Central memory CD8-positive, alpha-beta T cell (primary cell): Measurements from ENCODE around the gene AKAP12.

ENCODE experiments used
- ATAC-seq: fragments of 150-1000 bp; cut with Tn5 transposase; replicated peaks from 2 replicates; pipeline ENCODE4 v1.10.0; 2022; ENCODE audit warnings: mild to moderate bottlenecking, moderate FRiP score, moderate number of reproducible peaks; ENCODE audit not compliant: poor library complexity, severe bottlenecking; ENCODE audit errors: extremely low read depth
- DNase-seq, 2 donors: peaks; one replicate each; pipeline ENCODE4 v3.0.0; 2021; ENCODE audit warnings: low spot score in 2 of 2
- H3K27ac Mint-ChIP-seq: one replicate; pipeline ENCODE4 v1.8.0; 2022; ENCODE audit warnings: low read depth, mild to moderate bottlenecking, moderate library complexity, mixed read lengths
- H3K27me3 Mint-ChIP-seq: one replicate; pipeline ENCODE4 v1.8.0; 2022; ENCODE audit warnings: mixed read lengths
- H3K36me3 Mint-ChIP-seq: one replicate; pipeline ENCODE4 v1.8.0; 2022; ENCODE audit warnings: mild to moderate bottlenecking, moderate library complexity, mixed read lengths; ENCODE audit not compliant: insufficient read depth
- H3K4me1 Mint-ChIP-seq: one replicate; pipeline ENCODE4 v1.8.0; 2022; ENCODE audit warnings: mixed read lengths
- H3K4me3 Mint-ChIP-seq: one replicate; pipeline ENCODE4 v1.8.0; 2022; ENCODE audit warnings: mild to moderate bottlenecking, moderate library complexity, mixed read lengths
- H3K9me3 Mint-ChIP-seq: one replicate; pipeline ENCODE4 v1.8.0; 2022; ENCODE audit warnings: mixed read lengths

AKAP12 gene

DNA sequence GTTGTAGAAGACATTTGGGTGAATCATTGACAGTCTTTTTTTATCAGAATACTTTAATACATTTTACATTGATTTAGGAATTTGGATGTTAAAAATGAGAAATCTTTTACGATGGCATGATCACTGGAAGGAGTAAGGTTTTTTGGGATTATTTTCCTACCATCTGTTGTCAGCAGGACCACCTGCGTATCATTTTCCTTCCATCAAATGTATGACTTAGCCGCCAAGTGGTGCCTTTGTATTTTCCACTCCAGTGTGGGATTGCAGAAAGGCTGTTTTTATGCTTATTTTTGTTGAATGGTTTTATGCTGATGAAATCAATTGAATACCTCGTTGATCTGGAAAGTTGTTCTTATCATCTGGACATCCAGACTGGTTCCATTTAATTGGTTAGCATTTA is 35.8 kb downstream of the AKAP12 start:
- Mint-ChIP-seq H3K27ac (no peak overlapping the region), H3K4me3 (no peak overlapping the region), H3K4me1 (no peaks in the 10 kb centered on the region), H3K9me3 (no peaks in the 10 kb centered on the region), H3K27me3 (peaks cover 37% of the 10 kb centered on the region), H3K36me3 (no peaks in the 10 kb centered on the region)
- ATAC-seq: no peak
- no peak for DNase-seq

DNA sequence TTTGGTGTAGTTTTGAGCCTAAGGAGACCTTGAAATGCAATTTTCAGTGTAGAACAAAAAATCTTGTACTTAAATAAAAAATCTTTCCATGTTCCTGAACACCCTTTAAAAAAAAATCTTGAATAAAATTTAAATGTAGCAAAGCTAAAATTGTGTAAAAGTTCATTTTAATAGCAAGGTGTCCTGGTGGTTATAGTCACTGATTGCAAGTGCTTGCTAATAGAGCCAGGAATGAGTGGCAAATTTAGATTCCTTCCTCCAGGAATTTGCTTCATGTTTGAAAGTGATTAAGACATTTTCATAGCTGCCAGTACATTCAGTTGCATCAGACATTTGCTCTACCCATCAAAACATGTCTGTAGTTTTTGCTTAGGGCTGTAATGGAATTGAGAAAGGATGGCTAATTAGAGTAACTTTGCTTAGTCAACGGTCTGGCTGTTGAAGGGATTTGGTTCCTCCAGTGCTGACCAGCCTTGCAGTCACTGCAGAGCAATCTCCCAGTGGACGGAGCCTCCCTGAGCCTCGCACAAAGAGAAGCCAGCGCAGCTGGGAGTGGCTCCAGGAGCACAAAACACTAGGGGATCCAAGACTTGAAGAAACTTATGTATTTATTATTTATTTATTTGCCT is 36.5 kb downstream of the AKAP12 start:
- DNase-seq (no peak), ATAC-seq (no peak)
- Mint-ChIP-seq H3K4me1 (no peaks in the 10 kb centered on the region), H3K9me3 (no peaks in the 10 kb centered on the region), H3K27ac (no peak overlapping the region), H3K27me3 (peaks cover 44% of the 10 kb centered on the region), H3K4me3 (no peak overlapping the region), H3K36me3 (no peaks in the 10 kb centered on the region)

DNA sequence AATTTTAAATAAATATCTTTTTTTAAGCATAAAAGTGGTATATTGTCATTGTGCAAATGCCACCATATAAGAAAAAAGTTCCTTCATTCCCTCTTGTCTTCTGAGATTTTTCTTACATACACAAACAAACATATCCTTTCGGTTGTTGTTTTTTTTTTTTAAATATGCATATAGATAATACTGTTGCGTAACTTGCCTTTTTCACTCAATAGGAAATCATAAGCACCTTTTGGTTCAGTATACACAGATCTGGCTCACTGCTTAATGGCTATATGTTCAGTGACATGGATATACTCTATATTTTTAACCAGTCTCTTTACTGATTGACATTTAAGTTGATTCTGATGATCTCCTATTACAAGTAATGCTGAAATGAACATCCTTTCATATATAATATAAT is 40.1 kb downstream of the AKAP12 start:
- H3K27me3 Mint-ChIP-seq: peaks cover 80% of the 10 kb centered on the region
- no peak for DNase-seq
- no peak overlapping the region for H3K27ac Mint-ChIP-seq
- H3K36me3 Mint-ChIP-seq: no peaks in the 10 kb centered on the region
- no peaks in the 10 kb centered on the region for H3K9me3 Mint-ChIP-seq
- peaks cover 6% of the 10 kb centered on the region for H3K4me1 Mint-ChIP-seq
- ATAC-seq: no peak
- no peak overlapping the region for H3K4me3 Mint-ChIP-seq

DNA sequence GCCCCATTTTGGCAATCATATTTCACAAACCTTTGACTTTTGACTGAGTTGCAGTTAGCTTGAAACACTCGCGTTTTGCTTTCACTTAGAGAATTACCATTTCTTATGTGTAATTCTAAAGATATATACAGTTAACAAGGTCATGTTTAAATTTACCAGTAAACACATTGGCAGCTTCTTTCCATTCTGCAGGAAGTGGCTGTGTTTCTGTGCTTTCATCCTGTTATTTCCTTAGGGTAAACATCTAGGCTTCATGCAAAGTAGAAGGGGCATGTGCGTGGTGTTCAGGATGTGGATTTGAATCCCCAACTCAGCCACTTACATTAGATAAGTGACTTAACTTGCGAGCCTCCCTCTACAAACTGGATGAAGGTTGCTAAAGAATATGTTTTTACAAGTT is 41.1 kb downstream of the AKAP12 start:
- H3K4me3 Mint-ChIP-seq: no peak overlapping the region
- DNase-seq (no peak), ATAC-seq (no peak)
- no peaks in the 10 kb centered on the region for H3K9me3 Mint-ChIP-seq
- no peaks in the 10 kb centered on the region for H3K36me3 Mint-ChIP-seq
- no peak overlapping the region for H3K27ac Mint-ChIP-seq
- peaks cover 90% of the 10 kb centered on the region for H3K27me3 Mint-ChIP-seq
- peaks cover 6% of the 10 kb centered on the region for H3K4me1 Mint-ChIP-seq

DNA sequence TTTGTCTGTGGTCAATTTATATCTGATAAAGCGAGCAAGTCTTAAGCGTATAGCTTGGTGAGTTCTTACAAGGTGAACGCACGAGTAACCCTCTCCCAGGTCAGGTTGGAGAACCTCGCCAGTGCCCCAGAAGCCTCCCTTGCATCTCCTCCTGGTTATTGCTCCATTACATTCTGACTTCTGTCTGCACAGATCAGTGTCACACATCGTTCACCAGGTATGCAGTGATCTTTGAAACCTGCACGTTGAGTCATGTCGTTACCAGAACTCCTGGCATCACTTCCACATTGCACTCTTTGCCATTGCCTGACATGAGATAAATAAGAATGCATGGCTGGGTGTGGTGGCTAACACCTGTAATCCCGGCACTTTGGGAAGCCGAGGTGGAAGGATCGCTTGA is 44.2 kb downstream of the AKAP12 start:
- H3K27ac Mint-ChIP-seq: no peak overlapping the region

DNA sequence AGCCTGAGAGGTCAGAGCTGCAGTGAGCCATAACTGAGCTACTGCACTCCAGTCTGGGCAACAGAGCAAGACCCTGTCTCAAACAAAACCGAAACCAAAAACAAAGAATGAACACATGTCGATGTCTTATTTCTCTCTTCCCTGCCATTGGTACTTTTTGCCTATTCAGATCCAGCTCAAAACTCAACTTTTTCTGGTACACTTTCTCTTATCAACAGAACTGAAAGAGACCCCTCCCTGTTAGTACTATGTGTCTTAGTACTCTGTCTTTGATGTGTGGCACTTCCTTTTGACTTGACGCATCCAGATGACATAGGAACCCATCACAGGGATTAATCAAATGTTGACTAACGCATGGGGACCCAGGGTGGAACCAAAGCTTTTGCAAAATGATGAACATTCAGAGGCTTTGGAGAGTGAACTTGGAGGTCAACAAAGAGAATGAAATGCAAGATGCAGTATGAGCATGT is 44.8 kb downstream of the AKAP12 start:
- ATAC-seq (no peak), DNase-seq (no peak)
- no peaks in the 10 kb centered on the region for H3K9me3 Mint-ChIP-seq
- peaks cover 1% of the 10 kb centered on the region for H3K36me3 Mint-ChIP-seq
- H3K27me3 Mint-ChIP-seq: peaks cover 71% of the 10 kb centered on the region
- H3K4me3 Mint-ChIP-seq: peak overlapping the region; percentile 41
- peaks cover 14% of the 10 kb centered on the region for H3K4me1 Mint-ChIP-seq
- H3K27ac Mint-ChIP-seq: no peak overlapping the region

More for the DNA sequence above, 44.2 kb downstream of the AKAP12 start:
- Mint-ChIP-seq H3K9me3 (no peaks in the 10 kb centered on the region), H3K4me3 (no peak overlapping the region), H3K4me1 (peaks cover 8% of the 10 kb centered on the region), H3K36me3 (peaks cover 1% of the 10 kb centered on the region), H3K27me3 (peaks cover 74% of the 10 kb centered on the region)
- DNase-seq (no peak), ATAC-seq (no peak)

DNA sequence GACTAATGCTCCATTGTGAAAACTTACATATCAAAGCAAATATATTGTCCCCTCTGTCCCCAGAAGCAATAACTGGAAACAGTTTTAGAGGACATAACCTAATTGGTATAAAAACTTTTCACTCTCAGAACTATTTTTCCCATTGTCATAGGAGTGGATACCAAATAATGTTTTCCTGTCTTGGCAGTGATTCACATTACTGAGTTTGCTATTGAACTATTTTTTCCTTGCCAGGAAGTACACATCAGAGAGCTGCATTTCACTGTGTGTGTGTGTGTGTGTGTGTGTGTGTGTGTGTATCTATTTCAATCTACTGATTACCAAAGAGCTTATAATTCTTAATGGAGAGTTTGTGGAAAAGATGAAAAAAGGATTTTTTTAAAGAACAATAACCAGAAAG is 45.4 kb downstream of the AKAP12 start:
- no peak for ATAC-seq
- H3K9me3 Mint-ChIP-seq: no peaks in the 10 kb centered on the region
- H3K27me3 Mint-ChIP-seq: peaks cover 76% of the 10 kb centered on the region
- H3K4me1 Mint-ChIP-seq: peaks cover 19% of the 10 kb centered on the region
- peak overlapping the region; percentile 41 for H3K4me3 Mint-ChIP-seq
- DNase-seq: no peak
- peaks cover 1% of the 10 kb centered on the region for H3K36me3 Mint-ChIP-seq
- H3K27ac Mint-ChIP-seq: no peak overlapping the region

DNA sequence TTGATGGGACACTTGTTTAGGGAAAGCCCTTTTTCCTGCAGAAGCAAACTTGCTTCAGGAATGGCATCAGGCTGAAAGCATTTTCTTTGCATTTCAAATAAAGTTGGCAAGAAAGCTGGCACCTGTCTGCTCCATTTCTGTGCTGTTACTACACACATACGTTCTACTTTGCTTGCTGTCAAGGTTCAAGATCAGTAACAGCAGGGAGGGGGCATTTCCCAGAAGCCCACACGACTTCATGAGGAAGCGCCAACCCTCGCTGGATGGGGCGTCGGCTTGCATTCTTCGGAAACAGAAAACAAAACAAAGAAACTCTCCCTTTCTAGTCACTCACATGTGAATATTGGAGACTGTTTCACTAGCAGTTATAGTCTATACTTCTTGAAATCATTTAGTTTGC is 46.4 kb downstream of the AKAP12 start:
- Mint-ChIP-seq H3K27ac (no peak overlapping the region), H3K27me3 (peaks cover 77% of the 10 kb centered on the region), H3K4me1 (peaks cover 29% of the 10 kb centered on the region), H3K36me3 (peaks cover 1% of the 10 kb centered on the region), H3K9me3 (no peaks in the 10 kb centered on the region), H3K4me3 (no peak overlapping the region)
- ATAC-seq: no peak
- DNase-seq: no peak

DNA sequence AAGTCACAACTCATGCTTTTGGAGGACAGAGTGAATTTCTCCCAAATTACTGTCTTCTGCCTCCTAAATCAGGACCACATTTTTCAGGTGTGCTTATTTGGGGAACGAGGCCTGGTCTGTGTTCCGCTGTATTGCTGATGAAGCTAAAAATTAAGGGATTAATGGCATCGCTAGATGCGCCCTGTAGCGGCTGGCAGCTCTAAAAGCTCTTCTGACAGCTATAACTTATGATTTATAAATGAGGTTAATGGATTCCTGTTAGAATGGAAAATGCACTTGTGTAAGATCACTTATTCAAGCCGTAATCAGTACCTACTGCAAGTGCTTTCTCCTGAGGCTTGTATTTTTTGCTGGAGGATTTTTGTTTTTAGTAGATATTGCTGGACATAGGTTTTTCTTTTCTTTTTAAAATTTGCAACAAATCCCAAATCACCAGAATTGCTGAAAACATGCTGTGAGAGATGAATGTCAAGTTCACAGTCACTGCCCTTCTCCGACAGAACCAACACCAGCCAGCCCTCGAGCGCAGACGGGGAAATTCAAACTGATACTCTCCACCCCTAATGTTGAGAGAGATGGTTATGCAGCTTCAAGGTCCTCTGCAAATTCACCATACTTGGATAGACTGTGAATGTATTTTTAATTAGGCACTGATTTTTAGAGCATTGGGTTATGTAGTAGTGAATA is 49.1 kb downstream of the AKAP12 start:
- Mint-ChIP-seq H3K27me3 (peaks cover 76% of the 10 kb centered on the region), H3K9me3 (no peaks in the 10 kb centered on the region), H3K36me3 (peaks cover 1% of the 10 kb centered on the region), H3K4me3 (no peak overlapping the region), H3K27ac (no peak overlapping the region), H3K4me1 (peaks cover 29% of the 10 kb centered on the region)
- ATAC-seq (no peak), DNase-seq (no peak)

DNA sequence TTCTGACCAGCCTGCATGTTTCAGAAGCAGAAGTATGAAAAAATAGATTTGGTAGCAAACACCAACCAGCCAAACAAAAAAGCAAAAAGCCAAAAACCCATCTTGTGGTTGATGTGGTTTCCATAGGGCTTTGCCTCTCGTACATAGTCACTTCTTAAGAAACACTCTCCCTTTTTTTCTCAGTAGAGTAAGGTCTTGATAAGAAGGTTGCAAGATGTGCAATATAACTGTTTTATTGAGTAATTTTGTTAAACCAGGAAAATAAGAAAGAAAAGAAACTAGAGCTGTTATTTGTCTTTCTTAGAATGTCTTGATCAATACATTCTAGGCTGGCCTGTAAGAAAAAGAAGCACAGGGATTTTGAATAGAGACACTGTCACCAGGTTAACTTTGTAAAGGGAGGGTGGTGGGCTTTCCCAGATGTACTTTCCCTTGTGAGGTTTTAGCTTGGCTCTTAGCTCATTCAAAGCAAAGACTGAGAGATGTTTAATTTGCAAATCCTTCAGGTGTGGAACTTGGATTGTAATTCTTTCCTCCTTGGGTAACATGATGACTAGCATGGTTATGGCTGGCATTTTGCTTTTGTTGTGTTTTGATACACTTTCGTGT is 49.7 kb downstream of the AKAP12 start:
- Mint-ChIP-seq H3K27me3 (peaks cover 76% of the 10 kb centered on the region), H3K4me3 (no peak overlapping the region), H3K36me3 (peaks cover 1% of the 10 kb centered on the region), H3K4me1 (peaks cover 27% of the 10 kb centered on the region), H3K9me3 (no peaks in the 10 kb centered on the region), H3K27ac (no peak overlapping the region)
- DNase-seq (no peak), ATAC-seq (no peak)

DNA sequence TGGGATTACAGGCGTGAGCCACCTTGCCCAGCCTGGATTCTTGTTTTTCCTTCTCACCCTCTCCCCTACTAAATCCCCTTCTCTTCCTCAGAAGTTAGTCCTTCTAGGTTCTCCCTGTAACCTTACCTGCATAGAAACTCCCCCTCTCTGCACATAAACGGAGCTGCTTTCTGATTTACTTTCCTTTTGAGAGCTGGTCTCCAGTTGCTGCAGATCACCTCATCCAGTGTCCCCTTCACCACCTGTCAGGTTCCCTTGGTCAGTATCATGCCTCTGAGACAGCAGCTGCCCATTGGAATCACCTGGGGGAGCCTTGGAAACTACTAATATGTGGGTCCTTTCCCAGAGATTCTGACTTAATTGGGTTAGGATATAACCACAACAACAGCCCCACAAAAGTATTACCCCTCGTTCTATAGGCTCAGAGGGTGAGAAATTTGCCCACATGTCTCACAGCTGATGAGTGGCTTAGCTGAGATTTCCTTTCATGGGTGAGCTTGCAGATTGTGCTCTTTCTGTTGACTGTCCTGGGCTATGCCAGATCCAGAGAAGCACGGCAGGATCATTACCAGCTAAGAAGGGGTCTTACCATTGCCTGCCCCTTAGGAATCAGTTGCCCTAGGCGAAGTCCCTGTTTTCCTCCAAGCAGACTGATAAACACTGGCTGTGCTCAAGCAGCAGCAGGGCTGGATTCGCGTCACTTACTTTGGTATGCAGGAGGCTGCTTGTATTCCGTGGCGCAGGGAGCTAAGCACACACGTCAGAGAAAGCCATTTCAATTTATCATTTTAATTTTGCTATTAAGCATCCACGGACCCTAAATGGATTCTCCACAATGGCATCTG is 51.3 kb downstream of the AKAP12 start:
- Mint-ChIP-seq H3K4me3 (no peak overlapping the region), H3K27me3 (peaks cover 78% of the 10 kb centered on the region), H3K4me1 (peaks cover 23% of the 10 kb centered on the region), H3K36me3 (peaks cover 1% of the 10 kb centered on the region), H3K9me3 (no peaks in the 10 kb centered on the region), H3K27ac (no peak overlapping the region)
- no peak for ATAC-seq
- no peak for DNase-seq

DNA sequence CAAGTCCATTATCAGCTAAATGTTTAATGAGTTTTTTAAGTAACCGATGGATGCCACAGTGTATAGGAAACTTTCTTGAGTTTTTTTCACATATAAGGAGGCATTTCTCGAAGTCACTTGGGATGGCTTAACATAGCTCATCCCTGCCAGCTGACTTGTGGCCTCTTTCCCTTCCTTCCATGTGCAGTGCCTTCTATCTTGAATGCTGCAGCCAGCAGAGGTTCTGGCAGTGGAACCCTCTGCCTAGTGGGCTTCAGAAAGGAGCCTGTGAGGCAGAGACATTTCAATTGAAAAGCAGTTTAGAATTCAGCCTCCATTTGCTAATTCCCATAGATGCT is 51.9 kb downstream of the AKAP12 start:
- H3K4me3 Mint-ChIP-seq: no peak overlapping the region
- peaks cover 23% of the 10 kb centered on the region for H3K4me1 Mint-ChIP-seq
- peaks cover 1% of the 10 kb centered on the region for H3K36me3 Mint-ChIP-seq
- ATAC-seq: no peak
- no peaks in the 10 kb centered on the region for H3K9me3 Mint-ChIP-seq
- no peak for DNase-seq
- H3K27ac Mint-ChIP-seq: no peak overlapping the region
- peaks cover 84% of the 10 kb centered on the region for H3K27me3 Mint-ChIP-seq
